GM18868 (cell line): Measurements from ENCODE around the gene PRKG1.
A peak's percentile ranks its signal among the peaks of the same experiment; 100 is the strongest.
"Not testable (repeated sequence)": the region's sequence is repeated elsewhere in the genome, so short reads cannot be mapped to it uniquely, and the experiment has no call there.

Source experiments
- ATAC-seq: cut with Tn5 transposase; IDR thresholded peaks from one replicate; pipeline ENCODE4 v1.9.1; 2021; ENCODE audit warnings: mild to moderate bottlenecking, moderate library complexity; ENCODE audit not compliant: unreplicated experiment

PRKG1 gene

GRCh38 chr10:51567271-51567670 is 493.0 kb downstream of the PRKG1 start:
- no peak for ATAC-seq

- ATAC-seq: no peak
These were observed 495.2 kb downstream of the PRKG1 start for GRCh38 chr10:51569467-51569866.

GRCh38 chr10:51574248-51575048 is 500.2 kb downstream of the PRKG1 start:
- no peak for ATAC-seq

GRCh38 chr10:51581196-51581595 is 506.9 kb downstream of the PRKG1 start:
- ATAC-seq: not testable (repeated sequence)

- no peak for ATAC-seq
These were observed 509.7 kb downstream of the PRKG1 start for GRCh38 chr10:51583976-51584375.

- no peak for ATAC-seq
These were observed 511.5 kb downstream of the PRKG1 start for GRCh38 chr10:51585742-51586141.

GRCh38 chr10:51588984-51589383 is 514.7 kb downstream of the PRKG1 start:
- ATAC-seq: no peak

GRCh38 chr10:51590818-51591217 is 516.5 kb downstream of the PRKG1 start:
- no peak for ATAC-seq

GRCh38 chr10:51596695-51597094 is 522.4 kb downstream of the PRKG1 start:
- no peak for ATAC-seq

- no peak for ATAC-seq
These were observed 525.4 kb downstream of the PRKG1 start for GRCh38 chr10:51599647-51600046.

- no peak for ATAC-seq
These were observed 528.0 kb downstream of the PRKG1 start for GRCh38 chr10:51602326-51602725.

GRCh38 chr10:51604579-51604978 is 530.3 kb downstream of the PRKG1 start:
- ATAC-seq: no peak

- no peak for ATAC-seq
These were observed 532.7 kb downstream of the PRKG1 start for GRCh38 chr10:51606825-51607462.

GRCh38 chr10:51607463-51607835 is 533.2 kb downstream of the PRKG1 start:
- no peak for ATAC-seq

- no peak for ATAC-seq
These were observed 533.9 kb downstream of the PRKG1 start for GRCh38 chr10:51608211-51608610.

- no peak for ATAC-seq
These were observed 541.5 kb downstream of the PRKG1 start for GRCh38 chr10:51615764-51616298.

GRCh38 chr10:51617576-51618235 is 543.4 kb downstream of the PRKG1 start:
- peak; percentile 62 for ATAC-seq

- ATAC-seq: peak; percentile 24
These were observed 545.1 kb downstream of the PRKG1 start for GRCh38 chr10:51619365-51619764.

- peak; percentile 52 for ATAC-seq
These were observed 545.8 kb downstream of the PRKG1 start for GRCh38 chr10:51620131-51620530.

- no peak for ATAC-seq
These were observed 549.7 kb downstream of the PRKG1 start for GRCh38 chr10:51624013-51624412.

- no peak for ATAC-seq
These were observed 555.8 kb downstream of the PRKG1 start for GRCh38 chr10:51629934-51630639.
